Gastroesophageal sphincter (tissue), 3 donors: Measurements from ENCODE around the gene SUPT3H.

Experiments
- EP300 ChIP-seq: sonication (generic); formaldehyde crosslinking; IDR thresholded peaks from one replicate; pipeline ENCODE4 v1.6.1; 2017; ENCODE audit warnings: antibody characterized with exemption, mild to moderate bottlenecking
- POLR2A ChIP-seq, 2 donors: fragments of 450-650 bp; IDR thresholded peaks; one replicate each; pipeline ENCODE4 v1.6.1; 2017; ENCODE audit warnings: antibody characterized with exemption in 2 of 2, mild to moderate bottlenecking in 2 of 2, moderate library complexity in 1 of 2
- POLR2AphosphoS5 ChIP-seq: sonication (generic); formaldehyde crosslinking; IDR thresholded peaks from one replicate; pipeline ENCODE4 v1.6.1; 2017; ENCODE audit warnings: antibody characterized with exemption
- TF ChIP-seq, protein P1 (sequence below), 4 experiments: fragments of 200-600 bp in 2 of 4; fragments of 450-650 bp in 2 of 4; sonication (generic) in 1 of 4; IDR thresholded peaks; one replicate each; pipeline ENCODE4 v1.5.1; 2017 to 2019; ENCODE audit warnings: antibody characterized with exemption in 4 of 4, mild to moderate bottlenecking in 2 of 4, moderate library complexity in 2 of 4

DNA sequence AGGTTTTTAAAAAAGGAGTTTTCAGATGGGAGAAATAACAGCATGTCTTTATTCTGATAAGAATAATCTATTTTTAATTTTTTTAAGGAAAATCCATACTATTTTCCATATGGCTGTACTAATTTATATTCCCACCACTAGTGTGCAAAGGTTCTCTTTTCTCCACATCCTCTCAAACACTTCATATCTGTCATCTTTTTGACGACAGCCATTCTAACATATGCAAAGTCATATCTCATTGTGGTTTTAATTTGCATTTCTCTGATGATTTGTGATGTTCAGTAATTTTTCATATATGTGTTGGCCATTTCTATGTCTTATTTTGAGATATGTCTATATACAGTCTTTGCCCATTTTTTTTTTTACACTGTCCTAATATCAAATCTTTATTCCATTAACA is 330.2 kb downstream of the SUPT3H start:
- TF ChIP-seq, protein P1, sequence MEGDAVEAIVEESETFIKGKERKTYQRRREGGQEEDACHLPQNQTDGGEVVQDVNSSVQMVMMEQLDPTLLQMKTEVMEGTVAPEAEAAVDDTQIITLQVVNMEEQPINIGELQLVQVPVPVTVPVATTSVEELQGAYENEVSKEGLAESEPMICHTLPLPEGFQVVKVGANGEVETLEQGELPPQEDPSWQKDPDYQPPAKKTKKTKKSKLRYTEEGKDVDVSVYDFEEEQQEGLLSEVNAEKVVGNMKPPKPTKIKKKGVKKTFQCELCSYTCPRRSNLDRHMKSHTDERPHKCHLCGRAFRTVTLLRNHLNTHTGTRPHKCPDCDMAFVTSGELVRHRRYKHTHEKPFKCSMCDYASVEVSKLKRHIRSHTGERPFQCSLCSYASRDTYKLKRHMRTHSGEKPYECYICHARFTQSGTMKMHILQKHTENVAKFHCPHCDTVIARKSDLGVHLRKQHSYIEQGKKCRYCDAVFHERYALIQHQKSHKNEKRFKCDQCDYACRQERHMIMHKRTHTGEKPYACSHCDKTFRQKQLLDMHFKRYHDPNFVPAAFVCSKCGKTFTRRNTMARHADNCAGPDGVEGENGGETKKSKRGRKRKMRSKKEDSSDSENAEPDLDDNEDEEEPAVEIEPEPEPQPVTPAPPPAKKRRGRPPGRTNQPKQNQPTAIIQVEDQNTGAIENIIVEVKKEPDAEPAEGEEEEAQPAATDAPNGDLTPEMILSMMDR (IDR thresholded peaks at IDR 0.05) = no peak
- no peak for TF ChIP-seq EP300
- no peak for TF ChIP-seq POLR2AphosphoS5
- no peak for TF ChIP-seq POLR2A (IDR thresholded peaks at IDR 0.05)
